Neural cell (in vitro differentiated cells): ENCODE measurements around the gene MARVELD1.

Experiments
- EZH2 ChIP-seq: fragments of 200-600, 300-800 bp; shearing (Covaris generic), sonication (generic); IDR thresholded peaks from 2 replicates; pipeline ENCODE4 v1.6.1; 2014; ENCODE audit warnings: antibody characterized with exemption, low read length, borderline replicate concordance, mild to moderate bottlenecking; ENCODE audit not compliant: insufficient read depth, poor library complexity, severe bottlenecking
- TF ChIP-seq, protein P1 (sequence below): fragments of 450-650 bp; IDR thresholded peaks from 2 replicates; pipeline ENCODE4 v1.5.1; 2014; ENCODE audit warnings: antibody characterized with exemption, mild to moderate bottlenecking, moderate library complexity; ENCODE audit not compliant: poor library complexity, severe bottlenecking

DNA sequence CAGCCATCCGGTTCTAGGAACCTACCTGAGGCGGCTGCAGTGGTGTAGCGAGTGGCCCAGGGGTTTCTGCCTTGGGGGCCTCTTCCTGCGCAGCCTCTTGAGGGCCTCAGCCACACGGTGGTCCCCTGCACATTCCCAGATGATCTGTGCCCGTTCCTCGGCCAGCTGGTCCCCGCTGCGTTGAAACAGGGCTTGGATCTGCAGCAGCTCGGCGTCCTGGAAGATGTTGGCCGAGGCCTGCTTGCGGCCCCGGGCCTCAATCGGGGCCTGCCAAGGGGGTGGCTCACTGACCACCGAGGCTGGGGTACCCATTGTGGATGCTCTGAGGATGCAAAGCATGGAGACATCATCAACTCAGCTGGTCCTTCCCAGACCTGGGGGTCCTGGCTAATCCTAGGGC, 33.9 kb upstream of the MARVELD1 start:
- no peak for TF ChIP-seq EZH2
- TF ChIP-seq, protein P1, sequence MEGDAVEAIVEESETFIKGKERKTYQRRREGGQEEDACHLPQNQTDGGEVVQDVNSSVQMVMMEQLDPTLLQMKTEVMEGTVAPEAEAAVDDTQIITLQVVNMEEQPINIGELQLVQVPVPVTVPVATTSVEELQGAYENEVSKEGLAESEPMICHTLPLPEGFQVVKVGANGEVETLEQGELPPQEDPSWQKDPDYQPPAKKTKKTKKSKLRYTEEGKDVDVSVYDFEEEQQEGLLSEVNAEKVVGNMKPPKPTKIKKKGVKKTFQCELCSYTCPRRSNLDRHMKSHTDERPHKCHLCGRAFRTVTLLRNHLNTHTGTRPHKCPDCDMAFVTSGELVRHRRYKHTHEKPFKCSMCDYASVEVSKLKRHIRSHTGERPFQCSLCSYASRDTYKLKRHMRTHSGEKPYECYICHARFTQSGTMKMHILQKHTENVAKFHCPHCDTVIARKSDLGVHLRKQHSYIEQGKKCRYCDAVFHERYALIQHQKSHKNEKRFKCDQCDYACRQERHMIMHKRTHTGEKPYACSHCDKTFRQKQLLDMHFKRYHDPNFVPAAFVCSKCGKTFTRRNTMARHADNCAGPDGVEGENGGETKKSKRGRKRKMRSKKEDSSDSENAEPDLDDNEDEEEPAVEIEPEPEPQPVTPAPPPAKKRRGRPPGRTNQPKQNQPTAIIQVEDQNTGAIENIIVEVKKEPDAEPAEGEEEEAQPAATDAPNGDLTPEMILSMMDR: no peak
